ENCODE measurements around the gene FIBCD1.

DNA sequence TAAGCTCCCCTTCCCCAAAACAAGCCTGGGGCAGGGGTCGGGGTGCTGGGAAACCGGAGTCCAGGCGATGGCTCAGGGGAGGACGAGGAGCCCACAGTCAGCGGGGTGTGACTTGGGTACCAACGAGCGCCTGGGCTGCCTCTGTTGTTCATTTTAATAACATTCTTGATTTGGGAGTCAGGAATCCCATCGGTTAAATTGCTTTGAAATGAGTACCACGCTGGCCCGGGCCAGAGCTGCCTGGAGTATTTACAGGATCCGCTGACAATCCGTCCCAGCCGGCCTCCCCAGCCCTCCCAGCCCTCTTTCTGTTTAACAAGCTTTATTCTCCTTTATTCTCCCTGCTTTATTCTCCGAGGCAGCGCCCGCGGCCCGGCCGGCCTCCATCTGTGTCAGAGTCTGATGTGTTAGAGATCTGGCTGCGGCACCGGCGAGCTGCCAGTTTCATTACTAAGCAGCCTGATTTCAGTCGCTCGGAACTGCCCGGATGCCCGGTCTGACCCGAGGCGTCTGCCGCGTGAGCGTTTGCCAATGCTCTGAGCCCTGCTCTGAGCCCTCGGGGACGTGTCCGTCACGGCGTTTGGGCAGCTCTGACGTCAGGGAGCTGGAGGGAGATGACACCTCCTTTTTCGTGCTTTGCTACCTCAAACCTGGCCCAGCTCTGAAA lies 26.0 kb downstream of the FIBCD1 start:
- TF ChIP-seq, protein P1, sequence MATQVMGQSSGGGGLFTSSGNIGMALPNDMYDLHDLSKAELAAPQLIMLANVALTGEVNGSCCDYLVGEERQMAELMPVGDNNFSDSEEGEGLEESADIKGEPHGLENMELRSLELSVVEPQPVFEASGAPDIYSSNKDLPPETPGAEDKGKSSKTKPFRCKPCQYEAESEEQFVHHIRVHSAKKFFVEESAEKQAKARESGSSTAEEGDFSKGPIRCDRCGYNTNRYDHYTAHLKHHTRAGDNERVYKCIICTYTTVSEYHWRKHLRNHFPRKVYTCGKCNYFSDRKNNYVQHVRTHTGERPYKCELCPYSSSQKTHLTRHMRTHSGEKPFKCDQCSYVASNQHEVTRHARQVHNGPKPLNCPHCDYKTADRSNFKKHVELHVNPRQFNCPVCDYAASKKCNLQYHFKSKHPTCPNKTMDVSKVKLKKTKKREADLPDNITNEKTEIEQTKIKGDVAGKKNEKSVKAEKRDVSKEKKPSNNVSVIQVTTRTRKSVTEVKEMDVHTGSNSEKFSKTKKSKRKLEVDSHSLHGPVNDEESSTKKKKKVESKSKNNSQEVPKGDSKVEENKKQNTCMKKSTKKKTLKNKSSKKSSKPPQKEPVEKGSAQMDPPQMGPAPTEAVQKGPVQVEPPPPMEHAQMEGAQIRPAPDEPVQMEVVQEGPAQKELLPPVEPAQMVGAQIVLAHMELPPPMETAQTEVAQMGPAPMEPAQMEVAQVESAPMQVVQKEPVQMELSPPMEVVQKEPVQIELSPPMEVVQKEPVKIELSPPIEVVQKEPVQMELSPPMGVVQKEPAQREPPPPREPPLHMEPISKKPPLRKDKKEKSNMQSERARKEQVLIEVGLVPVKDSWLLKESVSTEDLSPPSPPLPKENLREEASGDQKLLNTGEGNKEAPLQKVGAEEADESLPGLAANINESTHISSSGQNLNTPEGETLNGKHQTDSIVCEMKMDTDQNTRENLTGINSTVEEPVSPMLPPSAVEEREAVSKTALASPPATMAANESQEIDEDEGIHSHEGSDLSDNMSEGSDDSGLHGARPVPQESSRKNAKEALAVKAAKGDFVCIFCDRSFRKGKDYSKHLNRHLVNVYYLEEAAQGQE (IDR thresholded peaks at IDR 0.05; ENCODE audit: insufficient replicate concordance, low read depth) = no peak
- TF ChIP-seq, protein P2, sequence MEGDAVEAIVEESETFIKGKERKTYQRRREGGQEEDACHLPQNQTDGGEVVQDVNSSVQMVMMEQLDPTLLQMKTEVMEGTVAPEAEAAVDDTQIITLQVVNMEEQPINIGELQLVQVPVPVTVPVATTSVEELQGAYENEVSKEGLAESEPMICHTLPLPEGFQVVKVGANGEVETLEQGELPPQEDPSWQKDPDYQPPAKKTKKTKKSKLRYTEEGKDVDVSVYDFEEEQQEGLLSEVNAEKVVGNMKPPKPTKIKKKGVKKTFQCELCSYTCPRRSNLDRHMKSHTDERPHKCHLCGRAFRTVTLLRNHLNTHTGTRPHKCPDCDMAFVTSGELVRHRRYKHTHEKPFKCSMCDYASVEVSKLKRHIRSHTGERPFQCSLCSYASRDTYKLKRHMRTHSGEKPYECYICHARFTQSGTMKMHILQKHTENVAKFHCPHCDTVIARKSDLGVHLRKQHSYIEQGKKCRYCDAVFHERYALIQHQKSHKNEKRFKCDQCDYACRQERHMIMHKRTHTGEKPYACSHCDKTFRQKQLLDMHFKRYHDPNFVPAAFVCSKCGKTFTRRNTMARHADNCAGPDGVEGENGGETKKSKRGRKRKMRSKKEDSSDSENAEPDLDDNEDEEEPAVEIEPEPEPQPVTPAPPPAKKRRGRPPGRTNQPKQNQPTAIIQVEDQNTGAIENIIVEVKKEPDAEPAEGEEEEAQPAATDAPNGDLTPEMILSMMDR (IDR thresholded peaks at IDR 0.05; ENCODE audit: insufficient read depth, low read length) = no peak
